ENCODE results near the gene LPIN1. TPM values are rescaled to one million over a fixed set of nuclear protein-coding genes. Genes with fewer than 3 reads are reported as not detected.

LPIN1 gene
- total and polyA plus RNA-seq, 2 of the 13 experiments (the other 11 are each of a cell fraction or from before 2014, with no cell fraction given): 9.7 to 19.4 TPM

DNA sequence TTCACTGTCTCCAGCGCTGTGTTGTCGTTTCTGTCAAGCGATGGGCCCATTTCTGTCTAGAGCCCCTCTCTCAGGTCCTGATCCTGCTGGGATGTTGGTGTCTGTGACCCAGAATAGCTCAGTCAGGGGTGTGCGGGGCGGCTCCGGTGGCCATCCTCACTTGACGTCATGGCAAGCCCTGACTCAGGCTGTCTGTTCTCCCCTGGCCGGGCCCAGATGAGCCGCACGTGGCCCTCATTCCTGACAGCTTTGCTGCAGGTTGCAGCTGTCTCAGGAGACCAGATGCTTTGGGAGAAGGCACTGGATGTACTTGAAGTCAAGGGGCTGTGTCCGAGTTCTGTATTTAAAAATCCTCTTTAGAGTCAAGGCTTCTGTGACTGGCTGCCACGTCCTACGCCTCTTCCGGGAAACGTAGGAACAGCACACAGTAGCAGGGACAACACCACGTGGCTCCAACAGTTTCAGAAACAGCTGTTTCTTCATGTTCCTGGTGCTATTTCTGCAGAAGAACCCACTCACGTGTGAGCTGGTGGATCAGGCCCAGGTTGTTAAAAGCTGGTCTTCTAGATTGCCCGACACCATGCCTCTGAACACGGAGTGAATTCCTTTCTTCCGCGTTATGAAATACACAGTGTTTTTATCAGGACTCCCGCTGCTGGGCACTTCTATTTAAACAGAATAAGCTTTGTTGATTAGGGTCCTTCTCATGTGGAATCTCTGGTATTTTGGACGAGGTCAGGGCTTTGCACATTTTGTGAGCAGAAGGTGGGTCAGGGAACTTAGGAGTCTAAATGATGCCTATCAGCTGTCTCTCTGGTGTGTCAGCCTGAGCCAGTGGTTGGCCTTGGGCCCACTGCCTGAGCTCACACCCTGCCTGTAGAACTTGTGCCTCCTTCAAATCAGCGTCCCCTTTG, 48.2 kb upstream of the LPIN1 start (continued):
- TF ChIP-seq, protein P1, sequence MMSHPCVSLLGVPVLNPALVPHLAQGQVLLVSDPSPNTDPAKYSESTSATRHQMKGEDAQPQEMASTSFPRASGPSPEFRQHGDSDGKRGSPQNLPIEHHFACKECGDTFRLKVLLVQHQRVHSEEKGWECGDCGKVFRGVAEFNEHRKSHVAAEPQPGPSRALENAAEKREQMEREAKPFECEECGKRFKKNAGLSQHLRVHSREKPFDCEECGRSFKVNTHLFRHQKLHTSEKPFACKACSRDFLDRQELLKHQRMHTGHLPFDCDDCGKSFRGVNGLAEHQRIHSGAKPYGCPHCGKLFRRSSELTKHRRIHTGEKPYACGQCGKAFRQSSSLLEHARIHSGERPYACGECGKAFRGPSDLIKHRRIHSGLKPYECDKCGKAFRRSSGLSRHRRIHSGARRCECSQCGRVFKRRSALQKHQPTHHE (CRISPR knock-in tag; IDR thresholded peaks at IDR 0.05; ENCODE audit: borderline replicate concordance): no peak
- TF ChIP-seq SIX4 (CRISPR knock-in tag; IDR thresholded peaks at IDR 0.05) (no peak; the same call in 1 of the 2 replicates), LCORL (IDR thresholded peaks at IDR 0.05) (no peak), LCORL (CRISPR knock-in tag; IDR thresholded peaks at IDR 0.05) (peak; percentile 46; the same call in 1 of the 2 replicates), FOSL1 (CRISPR knock-in tag; IDR thresholded peaks at IDR 0.05; ENCODE audit: borderline replicate concordance) (peak; percentile 13; the same call in 1 of the 2 replicates), ZSCAN25 (CRISPR knock-in tag; IDR thresholded peaks at IDR 0.05) (no peak), NR1H2 (CRISPR knock-in tag; IDR thresholded peaks at IDR 0.05; ENCODE audit: borderline replicate concordance, low read depth) (no peak), ZNF598 (CRISPR knock-in tag; IDR thresholded peaks at IDR 0.05; ENCODE audit: borderline replicate concordance) (no peak), MIER3 (CRISPR knock-in tag; IDR thresholded peaks at IDR 0.05; ENCODE audit: borderline replicate concordance) (no peak), CREB1 (IDR thresholded peaks at IDR 0.05) (0 out of 2 replicates have a peak, but pooled peaks have one; percentile 2), CREB1 (CRISPR knock-in tag; IDR thresholded peaks at IDR 0.05) (no peak), MXI1 (IDR thresholded peaks at IDR 0.05; ENCODE audit: borderline replicate concordance, low read depth, low read length) (no peak), ZNF766 (CRISPR knock-in tag; IDR thresholded peaks at IDR 0.05; ENCODE audit: borderline replicate concordance) (peak; percentile 47; the same call in 1 of the 2 replicates), HOXA5 (CRISPR knock-in tag; IDR thresholded peaks at IDR 0.05) (no peak), ZNF136 (CRISPR knock-in tag; IDR thresholded peaks at IDR 0.05; ENCODE audit: low read depth) (no peak), SMAD3 (CRISPR knock-in tag; IDR thresholded peaks at IDR 0.05) (0 out of 2 replicates have a peak, but pooled peaks have one; percentile 33)
- TF ChIP-seq, protein P2, sequence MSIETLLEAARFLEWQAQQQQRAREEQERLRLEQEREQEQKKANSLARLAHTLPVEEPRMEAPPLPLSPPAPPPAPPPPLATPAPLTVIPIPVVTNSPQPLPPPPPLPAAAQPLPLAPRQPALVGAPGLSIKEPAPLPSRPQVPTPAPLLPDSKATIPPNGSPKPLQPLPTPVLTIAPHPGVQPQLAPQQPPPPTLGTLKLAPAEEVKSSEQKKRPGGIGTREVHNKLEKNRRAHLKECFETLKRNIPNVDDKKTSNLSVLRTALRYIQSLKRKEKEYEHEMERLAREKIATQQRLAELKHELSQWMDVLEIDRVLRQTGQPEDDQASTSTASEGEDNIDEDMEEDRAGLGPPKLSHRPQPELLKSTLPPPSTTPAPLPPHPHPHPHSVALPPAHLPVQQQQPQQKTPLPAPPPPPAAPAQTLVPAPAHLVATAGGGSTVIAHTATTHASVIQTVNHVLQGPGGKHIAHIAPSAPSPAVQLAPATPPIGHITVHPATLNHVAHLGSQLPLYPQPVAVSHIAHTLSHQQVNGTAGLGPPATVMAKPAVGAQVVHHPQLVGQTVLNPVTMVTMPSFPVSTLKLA (IDR thresholded peaks at IDR 0.05): peak; percentile 67
- TF ChIP-seq, protein P3, sequence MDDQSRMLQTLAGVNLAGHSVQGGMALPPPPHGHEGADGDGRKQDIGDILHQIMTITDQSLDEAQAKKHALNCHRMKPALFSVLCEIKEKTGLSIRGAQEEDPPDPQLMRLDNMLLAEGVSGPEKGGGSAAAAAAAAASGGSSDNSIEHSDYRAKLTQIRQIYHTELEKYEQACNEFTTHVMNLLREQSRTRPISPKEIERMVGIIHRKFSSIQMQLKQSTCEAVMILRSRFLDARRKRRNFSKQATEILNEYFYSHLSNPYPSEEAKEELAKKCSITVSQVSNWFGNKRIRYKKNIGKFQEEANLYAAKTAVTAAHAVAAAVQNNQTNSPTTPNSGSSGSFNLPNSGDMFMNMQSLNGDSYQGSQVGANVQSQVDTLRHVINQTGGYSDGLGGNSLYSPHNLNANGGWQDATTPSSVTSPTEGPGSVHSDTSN (CRISPR knock-in tag; IDR thresholded peaks at IDR 0.05; ENCODE audit: borderline replicate concordance): no peak
- TF ChIP-seq, protein P4, sequence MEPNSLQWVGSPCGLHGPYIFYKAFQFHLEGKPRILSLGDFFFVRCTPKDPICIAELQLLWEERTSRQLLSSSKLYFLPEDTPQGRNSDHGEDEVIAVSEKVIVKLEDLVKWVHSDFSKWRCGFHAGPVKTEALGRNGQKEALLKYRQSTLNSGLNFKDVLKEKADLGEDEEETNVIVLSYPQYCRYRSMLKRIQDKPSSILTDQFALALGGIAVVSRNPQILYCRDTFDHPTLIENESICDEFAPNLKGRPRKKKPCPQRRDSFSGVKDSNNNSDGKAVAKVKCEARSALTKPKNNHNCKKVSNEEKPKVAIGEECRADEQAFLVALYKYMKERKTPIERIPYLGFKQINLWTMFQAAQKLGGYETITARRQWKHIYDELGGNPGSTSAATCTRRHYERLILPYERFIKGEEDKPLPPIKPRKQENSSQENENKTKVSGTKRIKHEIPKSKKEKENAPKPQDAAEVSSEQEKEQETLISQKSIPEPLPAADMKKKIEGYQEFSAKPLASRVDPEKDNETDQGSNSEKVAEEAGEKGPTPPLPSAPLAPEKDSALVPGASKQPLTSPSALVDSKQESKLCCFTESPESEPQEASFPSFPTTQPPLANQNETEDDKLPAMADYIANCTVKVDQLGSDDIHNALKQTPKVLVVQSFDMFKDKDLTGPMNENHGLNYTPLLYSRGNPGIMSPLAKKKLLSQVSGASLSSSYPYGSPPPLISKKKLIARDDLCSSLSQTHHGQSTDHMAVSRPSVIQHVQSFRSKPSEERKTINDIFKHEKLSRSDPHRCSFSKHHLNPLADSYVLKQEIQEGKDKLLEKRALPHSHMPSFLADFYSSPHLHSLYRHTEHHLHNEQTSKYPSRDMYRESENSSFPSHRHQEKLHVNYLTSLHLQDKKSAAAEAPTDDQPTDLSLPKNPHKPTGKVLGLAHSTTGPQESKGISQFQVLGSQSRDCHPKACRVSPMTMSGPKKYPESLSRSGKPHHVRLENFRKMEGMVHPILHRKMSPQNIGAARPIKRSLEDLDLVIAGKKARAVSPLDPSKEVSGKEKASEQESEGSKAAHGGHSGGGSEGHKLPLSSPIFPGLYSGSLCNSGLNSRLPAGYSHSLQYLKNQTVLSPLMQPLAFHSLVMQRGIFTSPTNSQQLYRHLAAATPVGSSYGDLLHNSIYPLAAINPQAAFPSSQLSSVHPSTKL (CRISPR knock-in tag; IDR thresholded peaks at IDR 0.05): peak; percentile 30; the same call in 1 of the 2 replicates
- TF ChIP-seq, protein P5, sequence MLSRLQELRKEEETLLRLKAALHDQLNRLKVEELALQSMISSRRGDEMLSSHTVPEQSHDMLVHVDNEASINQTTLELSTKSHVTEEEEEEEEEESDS (CRISPR knock-in tag; IDR thresholded peaks at IDR 0.05; ENCODE audit: borderline replicate concordance): no peak
